PC-3 (cell line): ENCODE results near the gene NLRX1. TPM values are rescaled to one million over a fixed set of nuclear protein-coding genes. Genes with fewer than 3 reads are reported as not detected.

ENCODE experiments used
- ATAC-seq: fragments of 200-7000 bp; cut with Tn5 transposase; 2 replicates; pipeline ENCODE4 v1.9.1; 2020; ENCODE audit warnings: mild to moderate bottlenecking, moderate library complexity
- BruUV-seq: library from RNA; stranded (reverse); fragments of 400-500 nt; replicated peaks from 2 replicates; lab custom pipeline; 2021; lab: Mats Ljungman, UMichigan
- CTCF ChIA-PET: fragments of 300-600 bp; sonication (Branson Sonifier 250); formaldehyde crosslinking; loops from one replicate; lab custom pipeline; 2022; ENCODE audit warnings: antibody characterized with exemption; lab: Charles Lee
- POLR2A ChIA-PET: fragments of 300-600 bp; sonication (Branson Sonifier 250); formaldehyde crosslinking; loops from one replicate; lab custom pipeline; 2022; ENCODE audit warnings: antibody characterized with exemption; ENCODE audit not compliant: unreplicated experiment; lab: Charles Lee
- DNase-seq: peaks from one replicate; pipeline ENCODE4 v3.0.0-alpha.2; 2015
- H2AFZ ChIP-seq: fragments of 300-600 bp; sonication (generic); 2 replicates; pipeline ENCODE4 v1.6.0; 2016; ENCODE audit warnings: antibody characterized with exemption, low read length
- H3F3A ChIP-seq: fragments of 300-600 bp; sonication (generic); one replicate; pipeline ENCODE4 v1.6.0; 2017; ENCODE audit warnings: antibody characterized with exemption, low read length, control low read depth, mild to moderate bottlenecking; ENCODE audit not compliant: unreplicated experiment
- H3K27ac ChIP-seq: fragments of 300-600 bp; sonication (generic); 2 replicates; pipeline ENCODE4 v1.5.1; 2016; ENCODE audit warnings: mild to moderate bottlenecking, low read length
- H3K27me3 ChIP-seq: fragments of 300-600 bp; sonication (generic); 2 replicates; pipeline ENCODE4 v1.6.1; 2016; ENCODE audit warnings: low read length, mixed read lengths
- H3K36me3 ChIP-seq: fragments of 300-600 bp; sonication (generic); 2 replicates; pipeline ENCODE4 v1.6.1; 2016; ENCODE audit warnings: low read depth, mixed run types, low read length, mixed read lengths
- H3K4me1 ChIP-seq: fragments of 300-600 bp; sonication (generic); 2 replicates; pipeline ENCODE4 v1.5.1; 2016; ENCODE audit warnings: low read length; ENCODE audit not compliant: insufficient read depth
- H3K4me2 ChIP-seq: fragments of 300-600 bp; sonication (generic); 2 replicates; pipeline ENCODE4 v1.6.0; 2016; ENCODE audit warnings: low read length
- H3K4me3 ChIP-seq: fragments of 300-600 bp; sonication (generic); 2 replicates; pipeline ENCODE4 v1.5.1; 2016; ENCODE audit warnings: mild to moderate bottlenecking, low read length, mixed read lengths
- H3K79me2 ChIP-seq: fragments of 300-600 bp; sonication (generic); 2 replicates; pipeline ENCODE4 v1.6.1; 2017; ENCODE audit warnings: low read length, mixed read lengths
- H3K9ac ChIP-seq: fragments of 300-600 bp; sonication (generic); 2 replicates; pipeline ENCODE4 v1.6.0; 2016; ENCODE audit warnings: mild to moderate bottlenecking, low read length
- H3K9me2 ChIP-seq: fragments of 300-600 bp; sonication (generic); replicated peaks from 2 replicates; pipeline ENCODE4 v1.6.1; 2016; ENCODE audit warnings: mixed run types, low read length, mixed read lengths
- H3K9me3 ChIP-seq: fragments of 300-600 bp; sonication (generic); 2 replicates; pipeline ENCODE4 v1.6.1; 2016; ENCODE audit warnings: low read length, mixed read lengths
- H4K20me1 ChIP-seq: fragments of 300-600 bp; sonication (generic); 2 replicates; pipeline ENCODE4 v1.6.1; 2016; ENCODE audit warnings: low read length, mixed read lengths
- CTCF ChIP-seq: fragments of 300-600 bp; sonication (generic); conservative IDR thresholded peaks from 2 replicates; pipeline ENCODE4 v1.5.1; 2017; ENCODE audit warnings: antibody characterized with exemption, low read depth, mild to moderate bottlenecking, low read length
- EZH2 ChIP-seq: fragments of 300-600 bp; sonication (generic); IDR thresholded peaks from one replicate; pipeline ENCODE4 v1.6.1; 2017; ENCODE audit warnings: antibody characterized with exemption, mild to moderate bottlenecking, low read length; ENCODE audit not compliant: unreplicated experiment
- EZH2phosphoT487 ChIP-seq: fragments of 300-600 bp; sonication (generic); IDR thresholded peaks from 2 replicates; pipeline ENCODE4 v1.6.1; 2018; ENCODE audit warnings: mild to moderate bottlenecking, antibody characterized with exemption, low read length, borderline replicate concordance
- intact Hi-C: fragments of 100-400 bp; cut with micrococcal nuclease; formaldehyde crosslinking; loops from 2 replicates; pipeline ENCODE4 v1.9.0; 2023
- total RNA-seq: library from RNA; depleted of rRNA; stranded (reverse); fragments of >200 nt; gene quantifications from 2 replicates; pipeline ENCODE4 v1.2.3, GENCODE V29; 2014

The NLRX1 gene
- total RNA-seq, 1 experiment from 2014 or later, result 17.2 TPM

- TF ChIP-seq EZH2 (no peak), EZH2phosphoT487 (no peak), CTCF (no peak)
- peaks cover 17% of the 10 kb centered on the region for H3K4me1 ChIP-seq
- no peak overlapping the region for H2AFZ ChIP-seq
- H3K4me2 ChIP-seq, result no peak overlapping the region
- no peak for ATAC-seq
- BruUV-seq, result no TSS peak
- no peaks in the 10 kb centered on the region for H3K27me3 ChIP-seq
- intact Hi-C loops, result no loop called here
- H3K4me3 ChIP-seq, result no peak overlapping the region
- H3K27ac ChIP-seq, result no peak overlapping the region
- no peaks in the 10 kb centered on the region for H3K9me3 ChIP-seq
- ChIA-PET POLR2A (no interaction called here), CTCF (no interaction called here)
- no peaks in the 10 kb centered on the region for H4K20me1 ChIP-seq
- no peak for DNase-seq
- H3K9me2 ChIP-seq, result no peaks in the 10 kb centered on the region
- no peaks in the 10 kb centered on the region for H3K79me2 ChIP-seq
- H3K9ac ChIP-seq, result no peak overlapping the region
- H3K36me3 ChIP-seq, result no peaks in the 10 kb centered on the region
- no peaks in the 10 kb centered on the region for H3F3A ChIP-seq
These were observed 4.9 kb downstream of the NLRX1 start for GRCh38 chr11:119173453-119173852.

GRCh38 chr11:119175493-119176077, 7.1 kb downstream of the NLRX1 start:
- Histone ChIP-seq H3K4me3 (no peak overlapping the region), H3K9ac (no peak overlapping the region), H3K36me3 (no peaks in the 10 kb centered on the region), H3K79me2 (no peaks in the 10 kb centered on the region), H3K27me3 (no peaks in the 10 kb centered on the region), H3K4me2 (peak overlapping the region; percentile 7), H4K20me1 (no peaks in the 10 kb centered on the region), H3K9me3 (no peaks in the 10 kb centered on the region), H2AFZ (peak overlapping the region; percentile 11; the same call in 1 of the 2 replicates), H3F3A (no peaks in the 10 kb centered on the region), H3K27ac (peak overlapping the region; percentile 10; the same call in 1 of the 2 replicates), H3K4me1 (peaks cover 11% of the 10 kb centered on the region), H3K9me2 (no peaks in the 10 kb centered on the region)
- ATAC-seq, result peak; percentile 95
- no TSS peak for BruUV-seq
- DNase-seq, result peak; percentile 71
- POLR2A ChIA-PET, result no interaction called here
- CTCF ChIA-PET, result no interaction called here
- intact Hi-C loops, result no loop called here
- TF ChIP-seq CTCF (no peak), EZH2phosphoT487 (no peak)

- no TSS peak for BruUV-seq
- Histone ChIP-seq H3F3A (no peaks in the 10 kb centered on the region), H3K36me3 (no peaks in the 10 kb centered on the region), H3K9ac (no peak overlapping the region), H3K79me2 (no peaks in the 10 kb centered on the region), H4K20me1 (no peaks in the 10 kb centered on the region), H3K4me3 (no peak overlapping the region), H2AFZ (no peak overlapping the region), H3K27me3 (no peaks in the 10 kb centered on the region), H3K27ac (no peak overlapping the region), H3K4me1 (peaks cover 11% of the 10 kb centered on the region), H3K9me2 (no peaks in the 10 kb centered on the region), H3K9me3 (no peaks in the 10 kb centered on the region), H3K4me2 (no peak overlapping the region)
- intact Hi-C loops, result no loop called here
- no peak for TF ChIP-seq CTCF
- TF ChIP-seq EZH2phosphoT487, result no peak
- TF ChIP-seq EZH2, result no peak
- ChIA-PET POLR2A (no interaction called here), CTCF (interaction anchor here (0.7 kb wide), 1 partner anchor 82 kb away, joined by 4 read pairs; no protein-coding TSS in a partner anchor)
- ATAC-seq, result no peak
- DNase-seq, result no peak
These were observed 9.7 kb downstream of the NLRX1 start for GRCh38 chr11:119178166-119178680.
